CD4-positive, alpha-beta T cell treated with Interleukin-12 subunit alpha and Interleukin-12 subunit beta, for 1 hour (primary cell): ENCODE results near the gene HOXB9.
A peak's percentile ranks its signal among the peaks of the same experiment; 100 is the strongest.

Experiments used
- DNase-seq: peaks from one replicate; pipeline ENCODE4 v3.0.0-alpha.2; 2020

HOXB9 gene

GRCh38 chr17:48610282-48611211 is 15.6 kb downstream of the HOXB9 start, which contains the start of gene HOXB7:
TSS of gene HOXB7 (minus strand) at chr17:48611017. CDS start at chr17:48610918, 99 bp downstream.
- peak; percentile 63 for DNase-seq

GRCh38 chr17:48609759-48610281 is 16.3 kb downstream of the HOXB9 start:
- no peak for DNase-seq

DNA sequence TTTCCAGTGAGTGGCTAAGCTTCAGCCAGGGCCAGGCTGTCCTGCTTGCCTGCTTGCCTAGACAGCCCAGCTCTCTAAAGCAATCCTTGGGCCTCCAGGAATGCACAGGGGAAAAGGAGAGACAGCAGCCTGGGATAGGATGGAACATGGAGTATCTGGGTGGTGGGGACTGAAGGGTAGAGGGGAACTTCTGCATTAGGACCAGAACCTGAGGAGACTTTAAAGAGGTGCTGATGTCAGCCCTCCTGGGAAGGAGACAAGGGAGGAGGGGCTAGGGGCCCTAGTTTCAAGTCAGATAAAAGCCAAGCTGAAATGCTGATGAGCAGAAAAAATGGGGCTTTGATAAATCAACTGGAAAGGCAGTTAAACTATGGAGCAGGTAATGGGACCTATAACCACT is 17.1 kb downstream of the HOXB9 start:
- no peak for DNase-seq

DNA sequence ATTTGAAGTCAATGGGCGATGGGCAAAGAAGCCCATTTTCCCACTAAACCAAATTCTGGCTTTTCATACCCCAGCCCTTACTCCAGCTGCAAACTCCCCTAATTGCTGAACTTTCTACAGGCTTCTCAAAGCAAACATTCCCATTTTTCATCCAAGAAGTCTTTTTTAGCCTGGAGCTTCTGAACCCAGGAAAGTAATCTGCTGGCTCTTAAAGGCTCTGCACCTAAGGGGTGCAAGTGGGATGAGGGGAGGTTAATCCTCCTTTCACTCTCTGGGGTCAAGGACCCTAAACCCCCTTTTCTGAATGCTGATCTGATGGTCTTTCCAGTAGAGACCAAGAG is 17.7 kb downstream of the HOXB9 start:
- DNase-seq, result no peak

DNA sequence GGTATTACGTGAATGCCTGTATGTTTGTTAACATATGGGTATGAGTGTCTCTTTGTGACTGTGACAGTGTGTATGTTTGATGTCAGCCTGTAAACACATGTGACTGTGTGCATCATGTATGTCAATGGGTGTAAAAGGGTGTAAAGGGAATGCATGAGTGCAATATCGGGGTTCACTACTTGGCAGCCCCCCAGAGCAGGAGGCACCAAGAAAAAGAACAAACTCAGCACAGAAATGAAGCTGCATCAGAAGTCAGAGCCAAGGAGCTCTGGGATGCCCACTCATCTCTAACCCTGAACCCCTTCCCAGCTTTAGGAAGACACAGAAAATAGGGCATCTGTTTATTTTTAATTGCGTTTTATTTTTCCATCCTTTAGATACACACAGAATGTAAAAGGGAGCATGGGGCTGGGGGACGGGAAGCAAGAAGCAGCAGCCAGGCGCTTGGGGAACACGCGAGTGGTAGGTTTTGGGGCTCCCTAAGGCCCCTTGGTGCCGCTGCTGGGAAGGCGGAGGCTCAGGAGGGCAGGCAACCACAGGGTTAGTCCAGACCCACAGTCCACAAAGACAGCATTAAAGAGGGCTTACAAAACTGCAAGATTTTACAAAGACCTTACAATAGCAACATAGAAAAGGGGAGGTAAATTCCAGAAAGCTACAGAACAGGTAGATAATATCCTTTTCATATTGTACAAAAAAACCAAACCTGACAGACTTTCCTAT is 19.1 kb downstream of the HOXB9 start:
- no peak for DNase-seq

DNA sequence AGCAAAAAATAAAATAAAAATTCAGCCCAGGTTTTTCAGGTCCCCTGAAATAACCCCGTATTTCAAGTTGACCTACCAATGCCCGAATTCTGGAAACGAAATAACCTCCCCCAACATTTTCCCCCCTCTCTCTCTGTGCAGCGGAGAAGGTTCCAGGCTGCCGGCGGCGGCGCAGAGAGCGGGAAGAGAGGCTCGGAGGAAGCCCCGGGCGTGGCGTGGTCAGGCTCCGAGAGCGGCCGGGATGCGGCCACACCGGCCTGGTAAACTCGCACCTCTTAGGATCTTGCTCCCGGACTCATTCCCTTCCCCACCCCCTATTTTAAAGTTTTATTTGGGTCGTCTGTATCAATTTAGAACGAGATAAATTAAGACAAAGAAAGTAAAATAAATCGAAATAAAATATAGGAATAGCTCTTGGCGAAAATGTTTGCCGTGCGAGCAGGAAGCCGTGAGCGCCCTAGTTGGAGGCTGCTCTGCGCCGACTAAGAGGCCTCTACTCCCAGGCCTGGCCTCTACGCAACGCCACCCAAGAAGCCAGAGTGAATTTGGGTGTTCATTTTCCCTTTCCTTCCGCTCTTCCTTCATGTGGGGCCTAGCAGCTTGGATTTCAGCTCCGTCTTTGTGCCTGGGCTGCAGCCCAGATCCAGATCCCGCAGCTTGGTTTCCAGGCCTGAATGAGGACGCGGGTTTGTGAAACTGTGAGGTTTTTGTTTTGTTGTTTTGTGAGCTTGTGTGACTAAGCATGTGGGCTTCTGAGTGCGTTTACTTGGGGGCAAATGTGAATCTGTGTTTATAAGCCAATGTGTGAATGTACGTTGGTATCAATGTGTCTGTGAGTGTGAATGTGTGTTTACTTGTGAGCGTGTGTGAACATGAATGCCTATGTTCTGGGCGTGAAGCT is 19.9 kb downstream of the HOXB9 start:
- no peak for DNase-seq

GRCh38 chr17:48605409-48605919 is 20.7 kb downstream of the HOXB9 start:
- no peak for DNase-seq

DNA sequence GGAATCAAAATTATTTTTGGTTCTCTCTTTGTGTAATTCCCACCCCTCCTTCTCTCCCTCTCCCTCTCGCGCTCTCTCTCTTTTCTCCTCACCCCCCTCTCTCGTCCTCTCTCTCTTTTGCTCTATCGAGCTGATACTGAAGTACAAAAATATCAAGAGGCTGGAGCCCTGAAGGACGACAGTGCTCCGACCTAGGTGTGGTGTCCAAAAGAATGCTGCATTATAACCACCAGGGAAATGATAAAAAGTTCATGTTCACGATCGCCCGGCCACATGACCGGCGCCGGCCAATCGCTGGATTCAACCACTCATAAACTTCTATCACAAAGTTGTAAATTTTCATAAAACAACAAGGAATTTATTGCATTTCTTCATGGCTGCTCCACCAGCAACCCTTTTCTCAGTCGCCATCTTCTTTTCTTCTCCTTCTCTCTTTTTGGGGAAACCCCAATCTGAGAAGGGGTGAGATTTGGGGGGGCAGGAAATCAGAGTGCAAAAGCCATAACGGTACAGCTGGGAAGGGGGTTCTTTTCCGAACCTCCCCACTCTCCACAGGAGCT is 21.3 kb downstream of the HOXB9 start, which contains the start of gene HOXB6:
HOXB6 (minus strand) TSS at position 217 of the 560 bp plus-strand sequence. CDS start 6,836 bp downstream, outside the sequence.
- no peak for DNase-seq

- DNase-seq, result no peak
These were observed 22.0 kb downstream of the HOXB9 start for GRCh38 chr17:48603959-48604769.

DNA sequence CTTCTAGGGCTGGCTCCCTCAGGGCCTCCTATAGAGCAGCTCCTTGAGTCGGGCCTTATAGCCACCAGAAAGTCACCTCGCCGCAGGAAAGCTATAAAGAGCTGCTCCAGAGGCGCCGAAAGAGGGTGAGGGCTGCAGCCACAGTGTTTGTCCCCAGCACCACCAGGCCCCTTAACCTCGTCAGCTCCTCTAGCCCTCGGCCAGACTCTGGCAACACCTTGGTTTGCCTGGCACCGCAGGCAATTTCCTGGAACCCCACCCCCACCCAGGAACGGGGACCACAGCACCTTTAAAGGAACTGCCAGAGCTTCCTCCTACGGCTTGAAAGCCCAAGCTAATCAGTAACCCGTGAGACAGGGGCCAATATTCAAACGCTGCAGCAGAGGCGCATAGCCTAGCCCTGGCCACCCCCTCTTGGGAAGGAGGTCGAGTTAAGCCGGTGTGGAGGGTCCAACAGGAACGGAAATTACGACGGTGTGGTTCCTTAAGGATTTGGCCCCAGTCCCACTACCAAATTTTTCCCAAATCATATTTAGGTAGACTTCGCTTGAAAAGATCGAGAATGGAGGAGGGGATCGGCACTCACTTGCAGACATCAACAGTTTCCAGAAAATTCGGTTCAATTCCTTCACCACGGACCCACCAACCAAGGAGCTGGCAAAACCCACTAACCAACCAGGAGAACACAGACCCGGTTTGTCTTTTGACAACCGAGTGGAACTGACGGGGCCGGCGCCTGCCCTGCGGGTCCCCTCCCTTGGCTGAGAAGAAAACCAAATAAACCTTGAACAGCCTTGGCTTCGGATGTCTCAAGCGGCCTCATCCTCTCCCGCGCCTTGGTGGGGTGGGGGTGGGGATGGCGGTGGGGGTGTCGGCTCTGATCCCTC is 24.4 kb downstream of the HOXB9 start:
- DNase-seq, result no peak

DNA sequence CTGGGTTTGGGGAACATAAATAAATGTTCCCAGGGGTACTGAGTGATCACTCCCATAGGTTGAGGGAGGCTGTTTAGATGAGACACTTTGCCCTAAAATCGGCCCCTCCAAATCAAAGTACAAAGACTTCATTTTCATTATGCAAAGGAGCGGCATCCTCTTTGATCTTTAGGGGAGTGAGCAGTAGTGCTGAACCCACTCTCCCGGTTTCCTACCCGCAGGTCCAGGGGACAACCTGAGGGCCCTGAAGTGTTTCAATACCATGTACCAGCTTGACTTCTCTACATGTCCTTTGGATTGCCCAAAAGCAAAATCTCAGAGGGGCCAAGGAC is 25.0 kb downstream of the HOXB9 start:
- no peak for DNase-seq

DNA sequence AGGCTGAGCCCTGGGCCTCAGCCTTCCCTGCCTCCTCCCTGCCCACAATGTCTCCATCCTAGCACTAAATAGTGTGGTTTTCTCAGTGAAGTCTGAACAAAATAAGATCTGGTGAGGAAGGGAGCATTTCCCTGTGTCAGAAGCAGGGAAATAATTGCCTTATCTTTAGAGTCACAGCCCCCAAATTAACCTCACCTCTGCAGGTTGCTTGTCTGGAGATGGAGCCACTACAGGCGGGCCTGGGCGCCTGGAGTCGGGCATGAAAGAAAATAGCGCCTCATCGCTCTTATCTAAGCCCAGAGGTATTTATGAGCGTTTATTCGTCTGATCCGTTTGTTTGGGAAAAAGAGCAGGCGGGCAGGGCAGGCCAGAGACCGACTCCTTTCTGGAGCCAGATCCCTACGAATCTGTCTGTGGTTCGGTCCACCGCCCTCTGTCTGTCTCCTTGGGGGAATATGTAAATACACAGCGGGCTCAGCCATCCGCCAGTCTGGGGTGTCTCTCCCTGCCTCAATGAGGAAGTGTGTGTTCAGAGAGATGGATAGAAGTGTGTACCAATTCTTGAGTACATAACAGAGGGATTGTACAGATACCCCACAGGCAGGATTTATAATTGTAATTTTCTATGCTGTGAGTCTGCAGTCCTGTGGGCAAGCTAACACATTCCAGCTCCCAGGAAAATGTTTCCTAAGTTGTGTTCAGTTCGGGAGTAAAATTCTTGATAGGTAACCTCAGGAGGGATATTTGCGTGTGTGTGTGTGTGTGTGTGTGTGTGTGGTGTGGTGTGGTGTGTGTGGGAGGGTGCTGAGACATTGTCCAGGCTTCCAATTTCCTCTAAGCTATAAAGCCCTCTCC is 25.7 kb downstream of the HOXB9 start:
- DNase-seq, result no peak

GRCh38 chr17:48599354-48599753 is 26.8 kb downstream of the HOXB9 start:
- DNase-seq, result no peak

DNA sequence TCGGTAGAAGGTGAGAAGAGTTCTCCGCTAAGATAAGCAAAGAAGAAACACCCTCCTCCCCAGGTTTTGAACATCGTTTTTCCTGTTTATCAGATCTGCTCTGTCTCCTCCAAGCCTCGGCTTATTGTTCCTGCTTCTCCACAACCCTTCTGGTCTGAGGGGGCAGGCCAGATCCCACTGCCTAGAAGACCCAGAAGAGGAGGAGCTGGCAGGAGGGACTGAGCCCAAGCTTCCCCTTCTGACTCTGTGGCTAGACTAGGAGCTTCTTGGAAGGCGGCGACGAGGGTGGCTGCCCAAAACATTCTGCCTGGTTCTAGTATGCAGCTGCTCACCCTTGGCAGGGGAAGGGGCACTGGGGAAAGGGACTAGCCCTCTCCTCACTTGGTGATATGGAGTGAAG is 27.4 kb downstream of the HOXB9 start:
- DNase-seq, result no peak

GRCh38 chr17:48597778-48598631 is 28.2 kb downstream of the HOXB9 start:
- peak; percentile 45 for DNase-seq

- no peak for DNase-seq
These were observed 28.7 kb downstream of the HOXB9 start for GRCh38 chr17:48597528-48597777.

DNA sequence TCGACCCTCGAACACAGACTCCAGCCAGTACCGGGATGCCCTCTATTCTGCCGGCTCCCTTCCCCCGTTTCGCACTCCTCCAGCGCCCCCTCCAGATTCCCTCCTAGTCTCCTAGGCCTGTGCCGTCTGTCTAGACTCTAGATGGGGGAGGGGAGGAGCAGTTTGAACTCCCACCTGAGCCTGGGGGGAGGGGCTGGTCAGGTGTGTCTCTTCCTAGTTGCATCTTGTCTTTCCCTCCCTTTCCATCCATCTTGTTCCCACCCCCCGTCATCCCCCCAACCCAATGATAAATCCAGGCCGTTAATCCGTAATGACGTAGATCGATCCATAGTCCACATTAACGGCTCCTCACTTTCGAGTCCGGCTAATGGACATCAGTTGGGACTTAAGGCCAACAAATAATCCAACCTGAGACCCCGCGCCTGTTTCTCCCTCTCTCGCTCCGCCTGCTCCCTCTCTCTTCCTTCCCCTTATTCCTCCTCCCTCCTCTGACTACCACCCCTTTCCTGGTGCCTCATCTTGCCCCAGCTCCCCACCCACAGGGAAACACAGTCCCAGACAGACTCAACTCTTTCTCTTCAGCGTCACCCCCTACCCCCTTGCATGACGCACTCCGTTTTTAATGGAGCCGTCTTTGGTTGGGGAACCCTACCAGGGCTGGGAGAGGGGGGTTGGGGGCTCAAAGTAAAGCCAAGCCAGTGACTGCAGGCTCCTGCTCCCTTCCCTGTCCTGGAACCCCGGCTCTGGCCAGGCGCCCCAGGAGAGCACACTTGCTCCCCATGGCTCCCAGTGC is 29.2 kb downstream of the HOXB9 start:
- DNase-seq, result no peak
